Fibroblast of lung (primary cell): ENCODE measurements around the gene ACOD1. TPM values are rescaled to one million over a fixed set of nuclear protein-coding genes. Genes with fewer than 3 reads are reported as not detected.

Source experiments
- DNase-seq, 2 donors: peaks; one replicate each; pipeline versions ENCODE4 v3.0.0 to v3.0.0-alpha.2; 2010; ENCODE audit warnings: low read depth in 2 of 2
- H2AFZ ChIP-seq: 2 replicates; pipeline ENCODE4 v1.5.1; 2012; ENCODE audit warnings: low read length, control low read depth, inconsistent platforms
- H3K27ac ChIP-seq: 2 replicates; pipeline ENCODE4 v1.5.1; 2011; ENCODE audit warnings: low read length, control low read depth; ENCODE audit not compliant: insufficient read depth
- H3K27me3 ChIP-seq: 2 replicates; pipeline ENCODE4 v1.5.1; 2011; ENCODE audit warnings: mild to moderate bottlenecking, low read length; ENCODE audit not compliant: control insufficient read depth, insufficient read depth
- H3K36me3 ChIP-seq: 2 replicates; pipeline ENCODE4 v1.5.1; 2011; ENCODE audit warnings: low read length; ENCODE audit not compliant: control insufficient read depth, insufficient read depth
- H3K4me1 ChIP-seq: 2 replicates; pipeline ENCODE4 v1.5.1; 2011; ENCODE audit warnings: low read length; ENCODE audit not compliant: control insufficient read depth, insufficient read depth; ENCODE audit errors: extremely low read depth
- H3K4me2 ChIP-seq: 2 replicates; pipeline ENCODE4 v1.5.1; 2011; ENCODE audit warnings: low read length, control low read depth; ENCODE audit not compliant: insufficient read depth; ENCODE audit errors: extremely low read depth
- H3K4me3 ChIP-seq, 4 experiments: fragments of 200-600 bp in 1 of 4; sonication (generic) in 1 of 4; replicated peaks in 1 of 4; 2 replicates each; pipeline ENCODE4 v1.5.1; 2011 to 2016; ENCODE audit warnings: low read length in 4 of 4, low read depth in 3 of 4, mild to moderate bottlenecking in 3 of 4, control low read depth in 2 of 4, inconsistent platforms in 1 of 4, mixed read lengths in 1 of 4; ENCODE audit not compliant: insufficient read depth in 1 of 4; ENCODE audit errors: control extremely low read depth in 1 of 4
- H3K79me2 ChIP-seq: 2 replicates; pipeline ENCODE4 v1.5.1; 2012; ENCODE audit warnings: mild to moderate bottlenecking, low read length, inconsistent platforms; ENCODE audit not compliant: control insufficient read depth, insufficient read depth
- H3K9ac ChIP-seq: 2 replicates; pipeline ENCODE4 v1.5.1; 2011; ENCODE audit warnings: mild to moderate bottlenecking, low read length, control low read depth; ENCODE audit not compliant: insufficient read depth
- H3K9me3 ChIP-seq: 2 replicates; pipeline ENCODE4 v1.5.1; 2012; ENCODE audit warnings: low read depth, low read length; ENCODE audit not compliant: control insufficient read depth, insufficient read depth
- H4K20me1 ChIP-seq: 2 replicates; pipeline ENCODE4 v1.5.1; 2011; ENCODE audit warnings: low read length; ENCODE audit not compliant: control insufficient read depth, insufficient read depth; ENCODE audit errors: extremely low read depth
- EZH2 ChIP-seq: IDR thresholded peaks from 2 replicates; pipeline ENCODE4 v1.5.1; 2012; ENCODE audit warnings: low read length, control low read depth, mild to moderate bottlenecking; ENCODE audit errors: missing control alignments
- polyA plus RNA-seq, 2 donors: library from polyadenylated mRNA; depleted of rRNA in 1 of 2; stranded (reverse) in 1 of 2; unstranded in 1 of 2; fragments of >200 nt; gene quantifications; 2 replicates each; pipeline ENCODE4 v1.2.1, GENCODE V29; 2011 to 2012; ENCODE audit warnings: missing spikeins in 1 of 2
- total RNA-seq: library from RNA; depleted of rRNA; stranded (reverse); fragments of >200 nt; gene quantifications from 2 replicates; pipeline ENCODE4 v1.2.1, GENCODE V29; 2014
- TF ChIP-seq, protein P1 (sequence below), 2 donors: IDR thresholded peaks in 1 of 2; conservative IDR thresholded peaks in 1 of 2; 1 replicate in 1 of 2; 2 replicates in 1 of 2; pipeline ENCODE4 v1.5.1; 2011 to 2012; ENCODE audit warnings: low read length in 2 of 2, control low read depth in 1 of 2, inconsistent platforms in 1 of 2, low read depth in 1 of 2, mild to moderate bottlenecking in 1 of 2

Gene ACOD1
- total and polyA plus RNA-seq, 2 donors (not counting 1 experiment from before 2014, with no cell fraction given), result not detected

DNA sequence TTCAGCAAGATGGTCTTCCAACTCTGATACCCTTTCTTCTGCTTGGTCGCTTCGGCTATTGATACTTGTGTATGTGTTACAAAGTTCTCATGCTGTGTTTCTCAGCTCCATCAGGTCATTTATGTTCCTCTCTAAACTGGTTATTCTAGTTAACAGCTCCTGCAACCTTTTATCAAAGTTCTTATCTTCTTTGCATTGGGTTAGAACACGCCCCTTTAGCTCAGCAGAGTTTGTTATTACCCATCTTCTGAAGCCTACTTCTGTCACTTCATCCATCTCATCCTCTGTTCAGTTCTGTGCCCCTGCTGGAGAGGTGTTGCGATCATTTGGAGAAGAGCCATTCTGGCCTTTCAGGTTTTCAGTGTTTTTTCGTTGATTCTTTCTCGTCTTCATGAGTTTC is 18.7 kb downstream of the ACOD1 start:
- DNase-seq, result no peak
- H3K4me2 ChIP-seq, result no peak overlapping the region
- H3K4me3 ChIP-seq, result no peak overlapping the region
- no peaks in the 10 kb centered on the region for H3K9me3 ChIP-seq
- TF ChIP-seq, protein P1, sequence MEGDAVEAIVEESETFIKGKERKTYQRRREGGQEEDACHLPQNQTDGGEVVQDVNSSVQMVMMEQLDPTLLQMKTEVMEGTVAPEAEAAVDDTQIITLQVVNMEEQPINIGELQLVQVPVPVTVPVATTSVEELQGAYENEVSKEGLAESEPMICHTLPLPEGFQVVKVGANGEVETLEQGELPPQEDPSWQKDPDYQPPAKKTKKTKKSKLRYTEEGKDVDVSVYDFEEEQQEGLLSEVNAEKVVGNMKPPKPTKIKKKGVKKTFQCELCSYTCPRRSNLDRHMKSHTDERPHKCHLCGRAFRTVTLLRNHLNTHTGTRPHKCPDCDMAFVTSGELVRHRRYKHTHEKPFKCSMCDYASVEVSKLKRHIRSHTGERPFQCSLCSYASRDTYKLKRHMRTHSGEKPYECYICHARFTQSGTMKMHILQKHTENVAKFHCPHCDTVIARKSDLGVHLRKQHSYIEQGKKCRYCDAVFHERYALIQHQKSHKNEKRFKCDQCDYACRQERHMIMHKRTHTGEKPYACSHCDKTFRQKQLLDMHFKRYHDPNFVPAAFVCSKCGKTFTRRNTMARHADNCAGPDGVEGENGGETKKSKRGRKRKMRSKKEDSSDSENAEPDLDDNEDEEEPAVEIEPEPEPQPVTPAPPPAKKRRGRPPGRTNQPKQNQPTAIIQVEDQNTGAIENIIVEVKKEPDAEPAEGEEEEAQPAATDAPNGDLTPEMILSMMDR (conservative IDR thresholded peaks at IDR 0.05 in 1 of 2, IDR thresholded peaks at IDR 0.05 in 1 of 2; ENCODE audit: low read depth in 1 of 2, low read length in 2 of 2), result no peak
- no peak for TF ChIP-seq EZH2
- H3K36me3 ChIP-seq, result no peaks in the 10 kb centered on the region
- H3K27ac ChIP-seq, result no peak overlapping the region
- H4K20me1 ChIP-seq, result no peaks in the 10 kb centered on the region
- no peaks in the 10 kb centered on the region for H3K27me3 ChIP-seq
- H3K79me2 ChIP-seq, result no peaks in the 10 kb centered on the region
- no peak overlapping the region for H3K9ac ChIP-seq
- H2AFZ ChIP-seq, result no peak overlapping the region
- H3K4me1 ChIP-seq, result no peaks in the 10 kb centered on the region

DNA sequence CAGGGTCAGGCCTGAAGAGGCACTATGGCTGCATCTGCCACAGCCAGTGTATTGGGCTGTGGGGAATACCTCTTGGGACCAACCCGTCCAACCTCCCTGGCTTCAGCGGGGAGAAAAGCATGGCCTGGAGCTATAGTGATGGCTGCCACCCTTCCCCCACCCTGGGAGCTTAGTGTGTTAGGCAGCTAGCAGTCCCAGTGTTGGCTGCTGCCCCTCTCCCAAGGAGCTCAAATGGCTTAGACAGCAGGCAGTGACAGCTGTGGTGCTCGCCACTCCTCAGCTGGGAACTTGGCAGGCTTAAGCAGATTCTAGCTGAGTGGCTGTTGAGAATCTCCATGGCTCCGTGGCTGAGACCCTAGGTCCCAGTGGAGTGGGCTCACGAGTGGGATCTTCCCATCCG is 19.7 kb downstream of the ACOD1 start:
- Histone ChIP-seq H3K9ac (no peak overlapping the region), H3K4me2 (no peak overlapping the region), H3K27ac (no peak overlapping the region), H4K20me1 (no peaks in the 10 kb centered on the region), H3K4me3 (no peak overlapping the region), H3K27me3 (no peaks in the 10 kb centered on the region), H3K9me3 (no peaks in the 10 kb centered on the region), H3K4me1 (no peaks in the 10 kb centered on the region), H3K36me3 (no peaks in the 10 kb centered on the region), H2AFZ (no peak overlapping the region), H3K79me2 (no peaks in the 10 kb centered on the region)
- DNase-seq, result no peak
- TF ChIP-seq, protein P1 (conservative IDR thresholded peaks at IDR 0.05 in 1 of 2, IDR thresholded peaks at IDR 0.05 in 1 of 2; ENCODE audit: low read depth in 1 of 2, low read length in 2 of 2), result no peak
- no peak for TF ChIP-seq EZH2

DNA sequence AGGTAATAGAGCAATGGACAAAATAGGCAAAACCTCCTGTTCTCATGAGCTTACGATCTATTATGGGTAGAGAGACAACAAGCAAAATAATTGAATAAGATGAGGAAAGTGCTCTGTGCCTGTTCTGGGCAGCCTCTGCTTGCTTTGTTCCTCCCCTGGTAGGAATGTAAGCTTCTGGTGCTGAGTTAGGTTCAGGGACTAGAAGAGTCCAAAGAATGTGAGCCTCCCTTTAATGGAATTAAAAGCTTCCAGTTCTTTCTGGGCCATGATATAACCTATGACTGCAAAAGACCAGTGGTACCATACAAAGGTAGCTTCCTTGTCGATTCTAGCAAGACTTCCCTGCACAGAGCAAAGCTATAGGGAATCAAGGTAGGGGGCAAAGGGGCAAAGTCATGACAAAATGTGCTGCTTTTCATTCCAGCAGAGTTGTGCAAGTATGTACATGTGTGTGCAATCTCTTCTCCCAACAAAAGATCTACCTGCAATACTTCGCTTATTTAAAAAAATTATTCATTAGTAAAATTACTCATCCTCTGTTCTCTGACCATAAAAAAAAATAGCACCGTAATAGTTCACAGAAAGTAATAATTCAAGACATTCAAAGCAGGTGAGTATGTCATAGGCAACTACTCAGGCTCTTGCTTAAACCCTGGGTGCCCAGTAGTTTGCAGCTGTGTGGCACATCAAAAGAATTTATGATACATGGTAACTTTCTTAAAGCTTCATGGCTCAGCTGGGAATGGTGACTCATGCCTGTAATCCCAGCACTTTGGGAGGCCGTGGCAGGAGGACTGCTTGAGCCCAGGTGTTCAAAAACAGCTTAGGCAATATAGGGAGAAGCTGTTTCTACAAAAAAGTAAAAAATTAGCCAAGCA is 21.4 kb downstream of the ACOD1 start:
- no peak for TF ChIP-seq EZH2
- TF ChIP-seq, protein P1 (conservative IDR thresholded peaks at IDR 0.05 in 1 of 2, IDR thresholded peaks at IDR 0.05 in 1 of 2; ENCODE audit: low read depth in 1 of 2, low read length in 2 of 2), result no peak
- H3K9ac ChIP-seq, result no peak overlapping the region
- no peaks in the 10 kb centered on the region for H3K9me3 ChIP-seq
- DNase-seq, result peak in 1 of 2 donors; percentile 16
- H3K4me2 ChIP-seq, result no peak overlapping the region
- H3K36me3 ChIP-seq, result no peaks in the 10 kb centered on the region
- no peaks in the 10 kb centered on the region for H3K79me2 ChIP-seq
- no peaks in the 10 kb centered on the region for H3K4me1 ChIP-seq
- H3K27ac ChIP-seq, result no peak overlapping the region
- no peaks in the 10 kb centered on the region for H4K20me1 ChIP-seq
- H3K27me3 ChIP-seq, result no peaks in the 10 kb centered on the region
- no peak overlapping the region for H2AFZ ChIP-seq
- no peak overlapping the region for H3K4me3 ChIP-seq
